AG04449 (cell line): ENCODE data around the gene GATC.

Source experiments
- CTCF ChIA-PET: fragments of 350-600 bp; formaldehyde crosslinking; extraction: SDS; loops from one replicate; lab custom pipeline; 2021; ENCODE audit warnings: antibody characterized with exemption; lab: Yijun Ruan, JAX
- POLR2A ChIA-PET: fragments of 400-600, 350-600 bp; formaldehyde crosslinking; extraction: SDS; loops from one replicate; lab custom pipeline; 2020; ENCODE audit warnings: antibody characterized with exemption, inconsistent platforms; lab: Yijun Ruan, JAX
- DNase-seq: peaks from one replicate; pipeline ENCODE4 v3.0.0-alpha.2; 2010; ENCODE audit warnings: low read depth, low spot score
- H3K4me3 ChIP-seq: 2 replicates; pipeline ENCODE4 v1.5.1; 2011; ENCODE audit warnings: low read depth, mild to moderate bottlenecking, control low read depth, low read length
- TF ChIP-seq, protein P1 (sequence below): IDR thresholded peaks from one replicate; pipeline ENCODE4 v1.5.1; 2011; ENCODE audit warnings: mild to moderate bottlenecking, moderate library complexity, low read length, control low read depth, inconsistent platforms; ENCODE audit not compliant: insufficient read depth; ENCODE audit errors: missing control alignments

The GATC gene

GRCh38 chr12:120404271-120404670 lies 42.0 kb upstream of the GATC start:
- TF ChIP-seq, protein P1, sequence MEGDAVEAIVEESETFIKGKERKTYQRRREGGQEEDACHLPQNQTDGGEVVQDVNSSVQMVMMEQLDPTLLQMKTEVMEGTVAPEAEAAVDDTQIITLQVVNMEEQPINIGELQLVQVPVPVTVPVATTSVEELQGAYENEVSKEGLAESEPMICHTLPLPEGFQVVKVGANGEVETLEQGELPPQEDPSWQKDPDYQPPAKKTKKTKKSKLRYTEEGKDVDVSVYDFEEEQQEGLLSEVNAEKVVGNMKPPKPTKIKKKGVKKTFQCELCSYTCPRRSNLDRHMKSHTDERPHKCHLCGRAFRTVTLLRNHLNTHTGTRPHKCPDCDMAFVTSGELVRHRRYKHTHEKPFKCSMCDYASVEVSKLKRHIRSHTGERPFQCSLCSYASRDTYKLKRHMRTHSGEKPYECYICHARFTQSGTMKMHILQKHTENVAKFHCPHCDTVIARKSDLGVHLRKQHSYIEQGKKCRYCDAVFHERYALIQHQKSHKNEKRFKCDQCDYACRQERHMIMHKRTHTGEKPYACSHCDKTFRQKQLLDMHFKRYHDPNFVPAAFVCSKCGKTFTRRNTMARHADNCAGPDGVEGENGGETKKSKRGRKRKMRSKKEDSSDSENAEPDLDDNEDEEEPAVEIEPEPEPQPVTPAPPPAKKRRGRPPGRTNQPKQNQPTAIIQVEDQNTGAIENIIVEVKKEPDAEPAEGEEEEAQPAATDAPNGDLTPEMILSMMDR: no peak
- CTCF ChIA-PET: no interaction called here
- no peak for DNase-seq
- H3K4me3 ChIP-seq: no peak overlapping the region
- POLR2A ChIA-PET: no interaction called here

DNA sequence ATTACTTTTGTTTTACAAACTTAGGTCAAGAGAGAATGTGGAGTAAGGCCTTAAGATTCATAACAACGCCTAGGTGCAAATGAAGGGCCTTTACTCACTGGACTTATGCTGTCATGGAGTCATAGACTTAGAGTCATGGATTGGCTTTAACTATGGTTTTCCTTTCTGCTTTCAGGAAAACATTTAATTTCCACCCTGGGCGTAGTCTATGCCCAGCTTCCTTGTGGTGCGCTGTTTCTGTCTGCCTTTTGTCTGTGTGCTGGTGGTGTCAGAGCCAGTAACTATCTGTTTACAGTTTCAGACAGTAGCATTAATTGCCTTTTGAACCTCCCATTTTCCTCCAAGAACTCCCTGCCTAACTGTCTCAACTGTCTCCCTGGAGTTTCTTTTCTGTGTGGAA lies 40.2 kb upstream of the GATC start:
- POLR2A ChIA-PET: no interaction called here

DNA sequence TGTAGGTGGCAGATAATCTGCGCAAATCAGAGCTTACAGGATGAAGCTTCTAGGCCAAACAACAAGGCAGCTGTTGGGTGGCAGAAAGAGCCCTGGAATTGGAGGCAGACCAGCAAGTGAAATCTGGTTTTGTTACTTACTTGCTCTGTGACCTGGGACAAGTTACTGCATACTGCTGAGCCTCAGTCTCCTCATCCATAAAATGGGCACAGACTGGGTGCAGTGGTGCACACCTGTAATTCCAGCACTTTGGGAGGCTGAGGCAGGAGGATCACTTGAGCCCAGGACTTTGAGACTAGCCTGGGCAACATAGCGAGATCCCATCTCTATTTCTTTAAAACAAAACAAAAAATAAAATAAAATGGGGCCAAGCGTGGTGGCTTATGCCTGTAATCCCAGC lies 39.7 kb upstream of the GATC start:
- POLR2A ChIA-PET: no interaction called here
- TF ChIP-seq, protein P1: no peak
- CTCF ChIA-PET: interaction anchor here (0.8 kb wide), 1 partner anchor 25 kb away, joined by 3 read pairs; no protein-coding TSS in a partner anchor
- H3K4me3 ChIP-seq: no peak overlapping the region
- no peak for DNase-seq

More for the DNA sequence above, 40.2 kb upstream of the GATC start:
- DNase-seq: no peak
- no peak overlapping the region for H3K4me3 ChIP-seq
- TF ChIP-seq, protein P1: no peak
- CTCF ChIA-PET: no interaction called here

GRCh38 chr12:120408771-120409170 lies 37.5 kb upstream of the GATC start:
- POLR2A ChIA-PET: no interaction called here
- TF ChIP-seq, protein P1: no peak
- CTCF ChIA-PET: interaction anchor here (1.5 kb wide), 1 partner anchor 91 kb away, joined by 3 read pairs; no protein-coding TSS in a partner anchor
- no peak for DNase-seq
- H3K4me3 ChIP-seq: no peak overlapping the region

DNA sequence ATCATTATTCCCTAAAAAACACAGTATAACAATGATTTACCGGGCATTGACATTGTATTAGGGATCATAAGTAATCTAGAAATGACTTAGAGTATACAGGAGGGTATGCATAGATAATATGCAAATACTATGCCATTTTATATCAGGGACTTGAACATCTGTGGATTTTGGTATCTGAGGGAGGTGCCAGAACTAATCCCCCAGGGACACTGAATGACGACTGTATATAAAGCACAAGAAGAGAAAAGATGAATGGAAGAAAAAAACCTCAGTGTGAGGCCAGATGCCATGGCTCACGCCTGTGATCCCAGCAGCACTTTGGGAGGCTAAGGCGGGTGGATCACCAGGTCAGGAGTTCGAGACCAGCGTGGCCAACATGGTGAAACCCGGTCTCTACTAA lies 33.8 kb upstream of the GATC start:
- POLR2A ChIA-PET: no interaction called here
- no peak overlapping the region for H3K4me3 ChIP-seq
- TF ChIP-seq, protein P1: no peak
- CTCF ChIA-PET: no interaction called here
- DNase-seq: no peak

GRCh38 chr12:120413901-120414695 lies 32.1 kb upstream of the GATC start:
- TF ChIP-seq, protein P1: no peak
- ChIA-PET POLR2A (no interaction called here), CTCF (no interaction called here)
- no peak for DNase-seq
- no peak overlapping the region for H3K4me3 ChIP-seq
